Measurements from ENCODE around the gene RASA3.

DNA sequence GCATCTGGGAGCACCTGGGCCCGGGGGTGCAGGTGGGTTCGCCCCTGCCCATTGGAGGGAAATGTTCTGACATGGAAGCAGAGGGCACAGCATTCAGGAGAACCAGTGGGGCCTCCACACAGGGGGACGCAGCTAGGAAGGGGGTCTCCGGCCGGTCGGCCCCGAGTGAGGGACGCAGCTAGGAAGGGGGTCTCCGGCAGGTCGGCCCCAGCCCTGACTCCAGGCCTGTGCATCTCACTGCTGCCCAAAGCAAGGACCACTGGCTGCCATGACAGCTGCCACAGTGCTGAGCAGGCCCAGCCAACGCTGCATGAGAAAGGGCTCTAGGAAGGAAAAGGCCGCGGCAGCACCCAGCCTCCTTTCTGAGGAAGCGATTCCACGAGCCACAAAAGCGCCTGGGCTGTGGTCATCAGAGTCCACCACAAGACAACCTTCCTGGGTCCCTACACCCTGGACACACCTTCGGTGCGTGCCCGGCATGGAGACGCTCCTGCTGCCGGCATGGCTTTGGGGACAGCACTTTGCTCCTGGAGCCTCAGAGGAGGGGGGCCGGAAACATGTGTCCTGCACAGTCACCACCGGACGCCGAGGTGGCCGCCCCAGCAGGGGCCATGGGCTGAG is 9.7 kb downstream of the RASA3 start:
- TF ChIP-seq, protein P1, sequence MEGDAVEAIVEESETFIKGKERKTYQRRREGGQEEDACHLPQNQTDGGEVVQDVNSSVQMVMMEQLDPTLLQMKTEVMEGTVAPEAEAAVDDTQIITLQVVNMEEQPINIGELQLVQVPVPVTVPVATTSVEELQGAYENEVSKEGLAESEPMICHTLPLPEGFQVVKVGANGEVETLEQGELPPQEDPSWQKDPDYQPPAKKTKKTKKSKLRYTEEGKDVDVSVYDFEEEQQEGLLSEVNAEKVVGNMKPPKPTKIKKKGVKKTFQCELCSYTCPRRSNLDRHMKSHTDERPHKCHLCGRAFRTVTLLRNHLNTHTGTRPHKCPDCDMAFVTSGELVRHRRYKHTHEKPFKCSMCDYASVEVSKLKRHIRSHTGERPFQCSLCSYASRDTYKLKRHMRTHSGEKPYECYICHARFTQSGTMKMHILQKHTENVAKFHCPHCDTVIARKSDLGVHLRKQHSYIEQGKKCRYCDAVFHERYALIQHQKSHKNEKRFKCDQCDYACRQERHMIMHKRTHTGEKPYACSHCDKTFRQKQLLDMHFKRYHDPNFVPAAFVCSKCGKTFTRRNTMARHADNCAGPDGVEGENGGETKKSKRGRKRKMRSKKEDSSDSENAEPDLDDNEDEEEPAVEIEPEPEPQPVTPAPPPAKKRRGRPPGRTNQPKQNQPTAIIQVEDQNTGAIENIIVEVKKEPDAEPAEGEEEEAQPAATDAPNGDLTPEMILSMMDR (IDR thresholded peaks at IDR 0.05; ENCODE audit: insufficient read depth, low read length) = no peak
- TF ChIP-seq SPI1 (IDR thresholded peaks at IDR 0.05; ENCODE audit: borderline replicate concordance, low read depth) = no peak
- TF ChIP-seq GABPA (IDR thresholded peaks at IDR 0.05; ENCODE audit: low read depth) = no peak
